GM12864 (cell line): ENCODE measurements around the gene SHB.
"Not testable (repeated sequence)": the region's sequence is repeated elsewhere in the genome, so short reads cannot be mapped to it uniquely, and the experiment has no call there.

Source experiments
- DNase-seq: peaks from one replicate; pipeline ENCODE4 v3.0.0-alpha.2; 2011; ENCODE audit warnings: low read depth
- H3K4me3 ChIP-seq: 2 replicates; pipeline ENCODE4 v1.5.1; 2011; ENCODE audit warnings: mild to moderate bottlenecking, low read depth, low read length, control low read depth
- CTCF ChIP-seq: IDR thresholded peaks from 2 replicates; pipeline ENCODE4 v1.5.1; 2011; ENCODE audit warnings: low read depth, mild to moderate bottlenecking, moderate library complexity, low read length, control low read depth, inconsistent platforms; ENCODE audit errors: missing control alignments

Gene SHB

GRCh38 chr9:37902131-37902530 lies 166.9 kb downstream of the SHB start:
- TF ChIP-seq CTCF: no peak
- DNase-seq: no peak

GRCh38 chr9:37899041-37899440 lies 170.0 kb downstream of the SHB start:
- no peak for DNase-seq
- no peak overlapping the region for H3K4me3 ChIP-seq
- no peak for TF ChIP-seq CTCF

More at GRCh38 chr9:37902131-37902530, 166.9 kb downstream of the SHB start:
- no peak overlapping the region for H3K4me3 ChIP-seq

- no peak for DNase-seq
- TF ChIP-seq CTCF: no peak
These were observed 171.4 kb downstream of the SHB start for GRCh38 chr9:37897665-37898064.

GRCh38 chr9:37892063-37892462 lies 177.0 kb downstream of the SHB start:
- H3K4me3 ChIP-seq: no peak overlapping the region
- no peak for TF ChIP-seq CTCF
- no peak for DNase-seq

More at GRCh38 chr9:37897665-37898064, 171.4 kb downstream of the SHB start:
- no peak overlapping the region for H3K4me3 ChIP-seq

GRCh38 chr9:37891042-37891441 lies 178.0 kb downstream of the SHB start:
- not testable (repeated sequence) for DNase-seq, H3K4me3 ChIP-seq

- no peak for DNase-seq
- H3K4me3 ChIP-seq: no peak overlapping the region
- no peak for TF ChIP-seq CTCF
These were observed 179.5 kb downstream of the SHB start for GRCh38 chr9:37889536-37889935.

- not testable (repeated sequence) for DNase-seq, H3K4me3 ChIP-seq
These were observed 180.9 kb downstream of the SHB start for GRCh38 chr9:37887977-37888583.

- DNase-seq: no peak
- H3K4me3 ChIP-seq: no peak overlapping the region
- TF ChIP-seq CTCF: no peak
These were observed 188.0 kb downstream of the SHB start for GRCh38 chr9:37880916-37881479.
